ENCODE measurements around the gene CTNNA1.
"Not testable (repeated sequence)": the region's sequence is repeated elsewhere in the genome, so short reads cannot be mapped to it uniquely, and the experiment has no call there.

The CTNNA1 gene

DNA sequence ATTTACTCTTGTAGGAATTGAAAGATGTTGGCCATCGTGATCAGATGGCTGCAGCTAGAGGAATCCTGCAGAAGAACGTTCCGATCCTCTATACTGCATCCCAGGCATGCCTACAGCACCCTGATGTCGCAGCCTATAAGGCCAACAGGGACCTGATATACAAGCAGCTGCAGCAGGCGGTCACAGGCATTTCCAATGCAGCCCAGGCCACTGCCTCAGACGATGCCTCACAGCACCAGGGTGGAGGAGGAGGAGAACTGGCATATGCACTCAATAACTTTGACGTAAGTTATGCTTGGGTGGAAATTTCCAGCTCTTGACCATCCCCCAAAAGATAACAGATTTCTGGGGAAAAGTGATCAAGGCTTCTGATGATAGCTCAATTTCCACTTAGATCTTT lies 71.3 kb downstream of the CTNNA1 start:
- no peak for DNase-seq

DNA sequence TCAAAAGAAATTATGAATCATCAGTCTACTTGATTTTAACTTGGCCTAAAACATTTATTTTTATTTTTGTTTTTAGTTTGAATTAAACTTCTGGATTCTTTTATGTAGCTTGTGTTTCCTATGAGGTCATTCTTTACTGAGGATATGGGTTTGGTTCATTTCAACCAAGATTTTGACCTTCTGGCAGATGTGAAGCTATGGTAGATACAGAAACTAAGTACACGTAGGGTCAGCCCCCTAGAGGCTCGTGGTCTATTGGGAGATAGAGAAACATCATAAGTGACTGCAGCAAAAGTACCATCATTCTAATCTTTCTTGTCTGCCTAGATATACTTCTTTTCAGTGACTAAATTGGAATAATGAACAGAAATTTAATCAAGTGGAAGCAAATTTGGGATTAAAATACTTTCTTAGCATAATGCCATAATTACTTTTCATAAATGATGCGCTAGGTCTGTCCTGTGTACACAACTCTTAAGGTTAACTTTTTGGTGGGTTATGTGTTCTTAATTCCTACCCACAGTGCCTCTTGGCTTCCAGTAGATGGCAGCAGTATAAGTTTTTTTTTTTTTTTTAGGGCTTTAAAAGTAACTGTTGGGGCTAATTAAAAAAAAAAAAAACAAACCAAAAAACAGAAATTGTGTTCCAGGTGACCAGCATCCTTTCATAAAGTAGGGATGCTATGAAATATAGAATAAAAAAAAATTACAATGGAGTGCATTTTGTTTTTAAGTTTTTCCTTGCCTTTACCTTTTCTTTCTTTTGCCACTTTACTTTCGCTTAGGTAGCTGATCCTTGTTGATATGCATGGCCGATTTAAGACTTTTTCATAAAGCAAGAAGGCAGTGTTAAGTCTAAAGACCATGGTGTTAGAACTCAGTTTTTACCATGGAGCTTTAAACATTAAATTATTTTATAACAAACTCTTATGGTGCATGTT lies 72.0 kb downstream of the CTNNA1 start:
- DNase-seq = no peak

DNA sequence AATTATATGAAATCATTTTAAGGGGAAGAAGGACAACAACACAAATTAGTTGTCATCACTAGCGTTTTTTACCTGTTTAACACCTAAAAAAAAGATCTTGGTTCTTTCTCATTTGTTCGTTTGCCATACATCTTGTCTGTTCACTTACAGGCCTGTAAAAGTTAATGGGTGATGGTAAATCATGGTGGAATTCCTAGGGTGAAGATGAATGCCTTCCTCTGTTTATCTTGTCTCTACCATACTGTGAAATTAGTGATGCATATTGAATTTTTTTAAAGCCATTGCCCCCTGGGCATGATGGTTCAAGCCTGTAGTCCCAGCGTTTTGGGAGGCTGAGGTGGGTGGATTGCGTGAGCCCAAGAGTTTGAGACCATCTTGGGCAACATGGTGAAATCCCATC lies 75.3 kb downstream of the CTNNA1 start:
- DNase-seq = no peak

DNA sequence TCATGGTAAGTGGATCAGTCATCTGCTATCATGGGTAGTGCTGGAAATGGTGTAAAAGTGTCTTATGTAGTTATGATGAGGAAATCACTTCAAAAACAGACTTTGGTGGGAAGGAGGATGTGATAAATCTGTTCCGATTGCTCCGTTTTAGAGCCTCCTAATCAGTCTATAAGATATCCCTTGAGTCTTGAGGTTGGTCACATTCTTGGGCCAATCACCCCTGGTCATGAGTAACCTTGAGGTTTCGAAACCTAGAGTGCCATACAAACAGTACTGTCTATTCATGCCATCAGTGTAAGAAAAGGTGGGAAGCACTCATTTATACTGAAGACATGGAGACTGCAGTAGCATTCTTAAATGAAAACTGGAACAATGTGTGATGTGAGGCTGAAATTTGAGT lies 76.1 kb downstream of the CTNNA1 start:
- no peak for DNase-seq

DNA sequence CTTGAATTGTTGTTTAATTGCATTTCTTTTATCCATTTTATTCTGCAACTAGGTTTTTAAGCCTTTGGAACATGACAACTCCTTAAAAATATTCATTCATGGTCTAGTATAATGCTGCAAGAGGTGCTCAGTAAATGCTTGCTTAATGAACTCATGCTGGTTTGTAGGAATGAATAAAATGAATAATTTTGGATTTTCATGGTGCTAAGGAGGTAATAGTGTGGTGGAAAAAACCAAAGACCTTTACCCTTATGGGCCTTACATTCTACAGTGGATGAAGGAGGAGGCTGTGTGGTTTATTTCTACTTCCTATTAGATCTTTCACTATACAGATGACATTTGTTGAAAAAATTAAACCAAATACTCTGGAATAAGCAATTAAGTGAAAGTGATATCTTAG lies 78.5 kb downstream of the CTNNA1 start:
- no peak for DNase-seq

DNA sequence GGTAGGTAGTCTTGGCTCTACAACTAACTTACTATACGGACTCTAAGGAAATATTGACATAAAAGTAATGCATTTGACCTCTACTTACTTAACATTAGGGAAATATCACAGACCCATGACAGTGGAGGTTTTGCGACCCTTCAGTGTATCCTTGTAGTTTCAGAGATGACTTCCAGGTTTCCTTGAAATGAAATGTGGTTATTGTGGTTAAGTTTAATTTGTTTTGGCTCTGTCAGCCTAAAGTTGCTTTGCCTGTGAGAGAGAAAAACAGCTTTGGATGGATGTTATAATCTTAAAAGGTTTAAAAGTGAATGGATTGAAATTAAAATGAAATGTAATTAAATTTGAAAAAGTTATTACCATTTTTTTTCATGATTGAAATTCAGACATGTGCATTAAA lies 79.0 kb downstream of the CTNNA1 start:
- DNase-seq = no peak

DNA sequence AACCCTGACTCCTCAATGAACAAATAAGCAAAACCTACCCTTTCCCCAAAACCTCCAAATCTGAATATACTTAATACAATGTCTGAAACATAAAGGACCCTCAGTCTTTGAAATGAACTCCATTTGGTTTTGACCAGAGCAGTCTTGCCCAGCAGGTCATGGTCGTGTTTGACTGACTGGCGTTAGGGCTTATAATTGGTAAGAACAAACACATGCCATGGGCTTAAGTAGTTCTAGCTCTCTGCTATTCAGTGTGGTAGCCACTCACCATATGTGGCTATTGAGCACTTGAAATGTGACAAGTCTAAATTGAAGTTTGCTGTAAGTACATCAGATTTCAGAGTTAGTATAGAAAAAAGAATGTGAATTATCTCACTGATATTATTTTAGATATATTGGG lies 79.9 kb downstream of the CTNNA1 start:
- DNase-seq = no peak

DNA sequence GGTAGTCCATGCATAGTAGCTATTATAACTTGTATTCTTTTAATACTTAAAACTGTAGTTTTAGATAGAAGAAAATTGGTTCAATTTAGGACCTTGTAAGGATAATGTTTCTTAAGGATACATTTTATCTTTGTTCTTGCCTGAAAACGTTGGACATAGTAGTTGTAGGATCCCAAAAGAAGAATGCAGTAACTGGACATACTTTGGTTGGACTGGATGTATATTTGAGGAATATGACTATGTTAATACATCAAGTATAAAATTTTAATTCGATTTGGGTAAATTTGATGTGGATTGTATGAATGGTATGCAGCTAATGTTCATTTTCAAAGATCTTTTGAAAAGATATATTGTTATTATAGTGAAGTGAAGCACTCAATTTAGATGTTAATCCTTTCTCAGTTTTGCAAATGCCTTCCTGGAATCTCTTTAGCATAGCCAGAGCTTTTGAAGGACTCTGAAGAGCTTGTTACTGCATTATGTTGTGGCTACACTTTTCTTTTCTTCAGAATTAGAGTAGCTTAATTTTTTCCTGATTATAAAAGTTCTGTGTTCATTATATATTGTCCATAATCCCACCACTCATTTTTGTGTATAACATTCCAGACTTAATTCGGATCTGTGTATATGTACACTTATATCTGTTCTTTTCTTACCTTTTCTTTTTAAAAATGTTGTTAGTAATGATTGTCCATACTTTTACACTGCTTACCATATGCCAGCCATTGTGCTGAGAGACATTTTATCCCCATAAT lies 80.7 kb downstream of the CTNNA1 start:
- no peak for DNase-seq

DNA sequence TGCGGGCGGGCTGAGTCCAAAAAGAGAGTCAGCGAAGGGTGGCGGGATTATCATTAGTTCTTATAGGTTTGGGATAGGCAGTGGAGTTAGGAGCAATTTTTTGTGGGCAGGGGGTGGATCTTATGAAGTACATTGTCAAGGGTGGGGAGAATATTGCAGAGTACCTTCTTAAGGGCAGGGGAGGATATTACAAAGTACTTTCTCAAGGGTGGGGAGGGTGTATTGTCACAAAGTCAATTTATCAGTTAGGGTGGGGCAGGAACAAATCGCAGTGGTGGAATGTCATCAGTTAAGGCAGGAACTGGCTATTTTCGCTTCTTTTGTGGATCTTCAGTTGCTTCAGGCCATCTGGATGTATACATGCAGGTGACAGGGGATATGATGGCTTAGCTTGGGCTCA lies 81.6 kb downstream of the CTNNA1 start:
- not testable (repeated sequence) for DNase-seq

DNA sequence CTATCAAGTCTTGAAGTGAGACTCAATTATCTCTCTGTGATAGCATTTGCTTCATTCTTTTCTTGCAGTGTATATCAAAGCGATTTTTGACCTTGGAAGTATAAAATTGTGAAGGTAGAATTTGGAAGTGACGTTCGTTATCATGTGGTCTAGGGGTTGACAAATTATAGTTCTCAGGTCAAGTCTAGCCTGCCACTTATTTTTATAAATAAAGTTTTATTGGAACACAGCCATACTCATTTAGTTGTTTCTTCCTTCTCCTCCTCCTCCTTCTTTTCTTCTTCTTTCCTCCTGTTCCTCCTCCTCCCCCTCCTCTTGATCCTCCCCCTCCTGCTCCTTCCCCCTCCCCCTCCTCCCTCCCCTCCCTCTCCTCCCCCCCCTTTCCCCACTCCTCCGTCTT lies 83.9 kb downstream of the CTNNA1 start:
- no peak for DNase-seq

DNA sequence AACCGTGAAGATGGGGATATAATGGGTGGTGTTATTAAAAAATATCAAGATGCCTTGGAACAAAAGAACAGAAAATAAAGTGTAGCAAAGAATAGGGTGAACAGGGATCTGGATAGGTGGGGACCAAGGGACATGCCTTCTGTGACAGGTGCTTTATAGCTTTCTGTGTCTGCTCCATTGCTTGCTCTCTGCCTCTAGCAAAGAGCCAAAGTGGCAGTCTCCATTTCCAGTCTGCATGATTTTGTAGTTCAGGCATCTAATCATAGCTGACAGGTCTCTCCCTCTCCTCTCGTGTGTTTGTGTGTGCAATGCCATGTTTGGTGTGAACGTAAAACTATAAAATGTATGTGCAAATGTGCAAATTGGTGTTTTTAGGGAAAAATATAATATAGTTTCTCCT lies 86.9 kb downstream of the CTNNA1 start:
- no peak for DNase-seq

DNA sequence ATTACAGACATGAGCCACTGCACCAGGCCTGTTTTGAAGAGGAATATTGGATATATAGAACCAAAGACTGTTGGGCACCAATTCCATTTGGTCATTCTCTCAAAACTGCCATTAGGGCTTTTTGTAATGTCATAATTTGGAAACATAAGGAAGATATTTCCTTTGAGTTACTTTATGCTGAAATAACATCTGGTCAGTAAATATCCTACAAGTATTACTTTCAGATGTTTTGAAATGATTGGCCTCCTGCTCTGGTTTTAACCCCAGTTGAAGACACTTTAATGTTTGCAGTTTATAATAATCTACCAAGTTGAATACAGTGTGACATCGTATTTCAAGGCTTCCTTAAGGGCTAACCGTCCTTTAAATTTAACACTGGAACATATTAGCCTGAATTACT lies 88.3 kb downstream of the CTNNA1 start:
- DNase-seq = no peak

DNA sequence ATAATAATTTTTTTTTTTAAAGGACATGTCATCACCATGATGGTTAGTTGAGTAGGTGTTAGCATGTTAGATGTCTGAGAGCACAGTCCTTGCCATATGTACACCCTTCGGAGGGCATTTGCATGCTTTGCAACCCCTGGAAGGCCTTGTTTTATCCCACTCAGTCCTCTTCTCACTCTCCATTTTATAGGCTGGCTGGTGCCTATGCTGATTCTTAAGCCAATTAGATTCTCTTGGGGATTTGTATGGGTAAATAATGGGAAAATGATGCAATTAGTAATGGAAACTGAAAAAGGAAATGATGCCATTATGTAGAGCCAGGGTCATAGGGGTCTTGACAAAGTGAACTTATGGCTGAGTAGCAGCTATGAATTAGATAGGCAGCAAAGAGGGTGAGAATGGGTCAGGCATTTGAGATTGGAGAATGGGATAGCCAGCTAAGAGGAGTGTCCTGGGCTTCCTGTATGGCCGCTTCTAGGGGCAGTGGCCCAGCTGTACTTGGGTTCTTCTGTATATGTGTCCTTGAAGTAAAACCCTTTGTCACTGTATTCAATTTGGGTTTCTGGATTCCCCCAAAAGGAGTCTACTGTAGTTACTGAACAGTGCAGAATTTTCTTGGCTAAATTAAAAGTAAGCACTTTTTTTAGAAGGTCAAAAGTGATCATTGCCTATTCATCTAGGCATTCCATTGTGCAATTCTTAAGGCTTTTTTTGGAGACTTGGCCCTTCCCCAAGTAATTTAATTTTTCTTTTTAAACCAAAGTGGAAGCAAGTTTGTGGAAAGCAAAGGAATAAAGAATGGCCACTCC lies 90.3 kb downstream of the CTNNA1 start:
- DNase-seq = no peak

DNA sequence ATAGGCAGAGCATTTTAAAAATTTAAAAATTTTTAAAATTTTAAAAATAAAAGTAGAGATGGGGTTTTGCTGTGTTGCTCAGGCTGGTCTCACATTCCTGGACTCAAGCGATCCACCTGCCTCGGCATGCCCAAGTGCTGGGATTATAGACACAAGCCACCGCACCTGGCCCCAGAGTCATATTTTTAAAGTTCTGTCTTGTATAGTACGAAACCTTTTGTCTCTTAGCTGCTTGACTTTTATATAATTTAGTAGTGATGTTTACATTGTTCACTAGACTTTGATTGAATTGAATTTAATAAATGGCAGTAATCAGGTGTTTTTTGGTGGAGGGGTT lies 90.9 kb downstream of the CTNNA1 start:
- no peak for DNase-seq

DNA sequence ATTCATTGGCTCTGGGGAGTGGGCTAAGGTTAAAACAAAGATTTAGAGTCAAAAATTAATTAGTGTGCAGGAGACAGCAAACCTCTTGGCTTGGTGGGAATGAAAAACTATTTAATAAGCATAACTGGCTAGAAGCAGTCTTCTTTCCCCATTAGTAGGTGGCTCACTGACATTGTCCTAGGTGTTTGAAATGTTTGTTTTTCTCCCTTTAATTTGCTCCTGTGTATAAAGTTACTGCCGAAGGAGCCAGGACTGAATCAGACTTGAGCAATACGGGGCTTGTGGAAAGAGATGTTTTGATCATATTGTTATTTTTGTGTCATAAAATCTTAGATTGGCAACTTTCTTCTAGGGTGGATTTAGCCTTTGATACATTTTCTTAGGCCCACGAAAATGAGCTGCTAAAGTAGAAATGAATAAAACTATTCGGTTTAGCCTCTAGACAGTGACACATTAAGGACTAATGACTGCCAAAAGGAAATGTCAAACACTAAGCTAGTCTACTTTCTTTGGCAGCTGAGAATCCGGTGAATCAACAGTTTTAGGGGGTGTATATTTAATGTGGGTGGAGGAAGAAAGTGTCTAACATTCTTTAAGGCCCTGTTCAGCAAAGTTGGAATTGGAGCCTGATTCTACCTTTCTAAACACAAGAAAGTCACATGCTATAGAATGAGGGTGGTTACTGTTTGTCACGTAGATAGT lies 91.7 kb downstream of the CTNNA1 start:
- no peak for DNase-seq

DNA sequence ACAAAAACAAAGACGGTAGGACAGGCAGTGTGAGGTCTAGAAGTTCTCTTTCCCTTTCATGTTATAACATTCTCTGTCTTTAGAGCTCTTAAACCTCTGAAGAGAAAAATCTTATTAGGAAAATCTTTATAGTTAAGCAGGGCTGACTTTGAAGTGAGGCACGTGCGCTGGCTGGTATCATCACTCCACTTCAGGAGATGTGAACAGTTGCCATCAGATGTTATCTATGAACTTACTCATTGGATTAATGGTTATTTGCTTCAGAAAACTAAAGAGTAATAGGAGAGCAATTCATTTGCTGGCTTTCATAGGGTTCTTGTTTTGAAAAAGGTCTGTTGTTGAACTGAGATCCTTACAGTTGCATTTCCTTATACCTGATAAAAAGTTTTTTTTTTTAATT lies 96.2 kb downstream of the CTNNA1 start:
- no peak for DNase-seq

DNA sequence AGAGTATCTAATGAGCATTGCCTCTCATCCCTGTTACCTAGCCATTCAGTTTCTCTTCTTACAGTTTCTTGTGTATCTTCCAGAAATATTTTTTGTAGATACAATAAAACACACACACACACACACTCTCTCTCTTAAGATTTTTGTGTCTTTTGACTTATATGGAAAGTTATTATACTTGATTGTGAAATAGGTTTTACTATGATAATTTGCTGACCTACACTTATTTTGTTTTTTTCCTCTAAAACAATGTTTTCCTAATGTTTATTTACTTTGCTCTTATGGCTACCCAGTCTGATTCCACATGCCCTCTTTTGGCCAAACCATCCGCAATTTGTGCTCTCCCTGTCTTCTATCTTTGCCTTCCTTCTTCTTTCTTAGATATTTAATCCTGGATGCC lies 96.7 kb downstream of the CTNNA1 start:
- DNase-seq = no peak

DNA sequence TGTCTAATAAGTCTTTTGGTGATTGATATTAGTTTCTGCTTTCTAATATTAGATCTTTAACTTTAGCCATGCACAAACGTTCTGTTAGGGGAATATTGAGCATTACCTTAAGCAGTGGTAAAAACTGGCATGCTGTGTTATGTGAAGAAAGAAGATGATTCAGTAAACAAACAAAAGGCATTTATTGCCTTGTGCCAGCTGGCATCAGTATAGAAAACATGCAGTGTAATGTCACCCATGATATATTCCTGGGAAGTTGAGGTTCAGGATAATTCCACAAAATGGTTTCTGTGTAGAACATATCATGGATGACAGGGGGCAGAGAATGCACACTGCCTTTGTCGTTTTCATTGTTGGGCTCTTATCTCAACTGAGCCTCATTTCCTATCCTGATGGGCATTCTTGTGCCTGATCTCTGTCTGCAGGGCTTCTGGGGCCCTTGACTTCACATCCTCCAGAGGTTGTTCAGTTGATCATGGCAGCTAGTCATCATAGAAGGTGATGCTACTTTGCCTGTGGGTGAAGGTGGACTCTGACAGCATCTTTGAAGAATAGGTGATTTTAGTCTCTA lies 97.7 kb downstream of the CTNNA1 start:
- DNase-seq = no peak

DNA sequence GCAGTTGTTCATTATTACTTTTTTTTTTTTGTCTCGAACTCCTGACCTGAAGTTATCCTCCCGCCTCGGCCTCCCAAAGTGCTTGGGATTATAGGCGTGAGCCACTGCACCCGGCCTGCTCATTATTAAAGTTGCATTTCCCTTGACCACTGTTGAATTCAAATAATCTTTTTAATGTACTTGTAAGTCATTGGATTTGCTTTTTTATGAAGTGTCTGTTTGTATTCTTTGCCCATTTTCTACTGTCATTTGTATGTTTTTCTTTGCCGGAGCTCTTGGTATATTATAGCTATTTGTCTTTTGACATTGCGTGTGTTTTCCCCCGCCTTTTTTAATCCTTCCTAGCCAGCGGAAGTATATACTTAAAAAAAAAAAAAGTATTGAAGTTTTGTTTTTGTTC lies 99.9 kb downstream of the CTNNA1 start:
- no peak for DNase-seq

DNA sequence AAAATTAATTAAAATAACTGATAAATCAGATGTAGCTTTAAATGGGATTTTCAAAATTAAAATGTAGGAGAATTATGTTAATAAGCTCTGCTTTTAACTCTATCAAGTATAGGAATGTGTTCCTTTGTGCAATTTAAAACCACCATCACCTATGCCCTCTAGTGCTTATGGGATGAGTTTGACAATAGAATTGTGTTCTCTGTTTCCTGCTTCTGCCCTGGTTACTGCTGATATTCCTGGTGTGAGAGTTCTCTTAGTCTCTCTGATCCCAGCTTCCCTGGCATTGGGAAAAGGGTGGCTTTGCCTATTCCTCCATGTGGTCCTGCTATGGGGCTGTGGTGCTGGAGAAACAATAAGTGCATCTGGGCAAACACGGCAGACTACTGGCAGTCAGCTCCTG lies 113.8 kb downstream of the CTNNA1 start:
- no peak for DNase-seq

DNA sequence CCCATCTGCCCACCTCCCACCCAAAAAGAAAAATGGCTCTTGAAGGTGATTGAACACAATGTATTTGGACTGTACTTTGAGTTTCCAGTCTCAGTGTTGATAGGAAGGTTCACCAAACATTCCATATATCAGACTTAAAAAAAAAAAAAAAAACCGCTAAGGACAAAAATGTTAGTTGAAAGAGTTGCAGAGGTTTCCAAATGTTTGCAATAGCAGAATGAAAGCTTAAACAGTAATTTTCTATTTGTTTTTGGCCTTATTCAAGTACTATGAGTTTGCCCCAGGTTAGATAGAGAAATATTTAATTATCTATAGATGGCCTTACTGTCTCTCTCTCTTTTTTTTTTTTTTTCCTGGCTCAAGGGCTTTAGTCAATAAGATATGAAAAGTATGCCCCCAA lies 115.8 kb downstream of the CTNNA1 start:
- DNase-seq = no peak

DNA sequence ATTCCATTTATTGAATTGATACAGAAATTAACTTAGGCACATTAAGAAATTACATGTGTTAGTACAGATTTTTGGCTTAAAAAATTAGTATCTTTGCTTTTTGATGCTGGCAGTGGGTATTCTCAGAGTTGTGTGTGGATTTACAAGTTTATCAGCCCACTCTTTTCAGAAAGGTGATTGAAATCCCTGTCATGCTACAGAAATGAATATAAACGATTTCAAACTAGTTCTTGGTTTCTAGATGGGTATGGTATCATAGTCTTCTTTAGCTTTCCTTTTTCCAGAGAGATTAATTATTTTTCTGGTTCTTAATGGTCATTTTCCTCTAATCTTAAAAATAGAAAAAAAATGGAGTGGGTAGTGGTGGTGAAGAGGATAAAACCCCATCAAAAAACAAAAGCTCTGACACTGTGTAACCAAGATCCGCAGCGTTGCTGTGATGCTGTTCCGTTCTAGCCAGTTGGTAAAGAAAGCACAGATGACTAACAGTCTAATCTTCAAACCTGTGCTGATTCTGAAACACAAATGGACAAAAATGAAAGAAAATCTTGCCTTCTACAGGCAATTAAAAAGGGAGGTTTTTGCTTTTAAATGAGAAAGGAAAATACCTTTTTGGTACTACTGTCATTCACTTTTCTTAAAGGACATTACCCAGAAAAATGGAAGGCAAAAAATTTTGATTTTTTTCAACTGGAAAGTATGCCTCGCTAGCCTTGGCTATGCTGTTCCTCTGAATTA lies 116.7 kb downstream of the CTNNA1 start:
- DNase-seq = no peak
